Neural crest cell (in vitro differentiated cells): ENCODE data around the gene APP. TPM values are rescaled to one million over a fixed set of nuclear protein-coding genes. Genes with fewer than 3 reads are reported as not detected.
A peak's percentile ranks its signal among the peaks of the same experiment; 100 is the strongest.
"Not testable (repeated sequence)": the region's sequence is repeated elsewhere in the genome, so short reads cannot be mapped to it uniquely, and the experiment has no call there.

Source experiments
- DNase-seq: peaks from one replicate; pipeline ENCODE4 v3.0.0; 2021; ENCODE audit warnings: low read depth, mixed read lengths, low spot score
- H3K27ac Mint-ChIP-seq: one replicate; pipeline ENCODE4 v1.8.0; 2021; ENCODE audit warnings: mild to moderate bottlenecking, mixed read lengths; ENCODE audit not compliant: unreplicated experiment
- H3K27me3 Mint-ChIP-seq: 2 replicates; pipeline ENCODE4 v1.8.0; 2021; ENCODE audit warnings: low read depth, mild to moderate bottlenecking, mixed read lengths
- H3K36me3 Mint-ChIP-seq: 2 replicates; pipeline ENCODE4 v1.8.0; 2021; ENCODE audit warnings: low read depth, mild to moderate bottlenecking, mixed read lengths
- H3K4me1 Mint-ChIP-seq: 2 replicates; pipeline ENCODE4 v1.8.0; 2021; ENCODE audit warnings: mixed read lengths
- H3K4me3 Mint-ChIP-seq: one replicate; pipeline ENCODE4 v1.8.0; 2021; ENCODE audit warnings: mild to moderate bottlenecking, mixed read lengths
- H3K9me3 Mint-ChIP-seq: 2 replicates; pipeline ENCODE4 v1.8.0; 2021; ENCODE audit warnings: mixed read lengths
- CTCF ChIP-seq: fragments of 200-600 bp; sonication (generic); conservative IDR thresholded peaks from 2 replicates; pipeline ENCODE4 v1.5.0; 2021; ENCODE audit warnings: antibody characterized with exemption, mild to moderate bottlenecking
- total RNA-seq: library from RNA; stranded (reverse); gene quantifications from 2 replicates; pipeline ENCODE4 v1.2.1, GENCODE V29; 2021

Gene APP
- total RNA-seq, 1 donor from 2014 or later, result 254 TPM

- Mint-ChIP-seq H3K9me3 (no peaks in the 10 kb centered on the region), H3K27ac (no peak overlapping the region), H3K4me1 (peaks cover 6% of the 10 kb centered on the region), H3K36me3 (peaks cover 16% of the 10 kb centered on the region), H3K4me3 (no peak overlapping the region), H3K27me3 (no peaks in the 10 kb centered on the region)
- TF ChIP-seq CTCF, result no peak
- DNase-seq, result no peak
Observed at GRCh38 chr21:25925064-25925800, 245.3 kb downstream of the APP start.

DNA sequence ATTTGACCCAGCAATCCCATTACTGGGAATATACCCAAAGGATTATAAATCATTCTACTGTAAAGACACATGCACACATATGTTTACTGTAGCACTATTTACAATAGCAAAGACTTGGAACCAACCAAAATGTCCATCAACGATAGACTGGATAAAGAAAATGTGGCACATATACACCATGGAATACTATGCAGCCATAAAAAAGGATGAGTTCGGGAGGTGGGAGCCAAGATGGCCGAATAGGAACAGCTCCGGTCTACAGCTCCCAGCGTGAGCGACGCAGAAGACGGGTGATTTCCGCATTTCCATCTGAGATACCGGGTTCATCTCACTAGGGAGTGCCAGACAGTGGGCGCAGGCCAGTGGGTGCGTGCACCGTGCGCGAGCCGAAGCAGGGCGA is 252.4 kb downstream of the APP start:
- H3K36me3 Mint-ChIP-seq, result peaks cover 23% of the 10 kb centered on the region
- DNase-seq, H3K27me3 Mint-ChIP-seq, H3K9me3 Mint-ChIP-seq, H3K4me3 Mint-ChIP-seq: not testable (repeated sequence)
- H3K4me1 Mint-ChIP-seq, result peaks cover 28% of the 10 kb centered on the region
- peak overlapping the region; percentile 51 for H3K27ac Mint-ChIP-seq

- Mint-ChIP-seq H3K9me3 (peaks cover 9% of the 10 kb centered on the region), H3K27ac (peak overlapping the region; percentile 88), H3K36me3 (peaks cover 29% of the 10 kb centered on the region), H3K27me3 (no peaks in the 10 kb centered on the region), H3K4me3 (no peak overlapping the region), H3K4me1 (peaks cover 45% of the 10 kb centered on the region)
- TF ChIP-seq CTCF, result no peak
- DNase-seq, result no peak
Observed at GRCh38 chr21:25916226-25916625, 254.3 kb downstream of the APP start.

GRCh38 chr21:25913479-25913878 is 257.1 kb downstream of the APP start:
- no peak for DNase-seq
- Mint-ChIP-seq H3K27ac (peak overlapping the region; percentile 4), H3K4me3 (no peak overlapping the region), H3K4me1 (peaks cover 48% of the 10 kb centered on the region), H3K36me3 (peaks cover 29% of the 10 kb centered on the region), H3K9me3 (peaks cover 9% of the 10 kb centered on the region), H3K27me3 (no peaks in the 10 kb centered on the region)
- no peak for TF ChIP-seq CTCF

DNA sequence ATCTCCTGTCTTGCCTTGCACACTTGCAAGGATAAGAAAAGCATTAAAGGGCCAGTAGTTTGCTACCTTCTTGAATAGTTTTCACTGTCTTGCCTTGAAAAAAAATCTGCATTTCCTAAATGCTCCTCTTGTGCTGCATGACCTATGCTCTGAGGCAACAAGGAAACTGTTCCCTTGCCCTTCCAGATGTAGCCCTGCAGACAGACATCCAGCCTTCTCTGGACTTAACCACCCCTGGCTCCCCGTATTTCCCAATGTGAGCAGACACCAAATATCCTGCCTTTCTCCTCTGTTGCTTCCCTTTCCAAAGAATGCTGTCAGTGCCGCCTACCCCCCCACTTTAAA is 258.2 kb downstream of the APP start:
- Mint-ChIP-seq H3K9me3 (peaks cover 5% of the 10 kb centered on the region), H3K4me3 (peak overlapping the region; percentile 58)

More for the DNA sequence above, 258.2 kb downstream of the APP start:
- Mint-ChIP-seq H3K27me3 (no peaks in the 10 kb centered on the region), H3K36me3 (peaks cover 22% of the 10 kb centered on the region), H3K27ac (peak overlapping the region; percentile 64), H3K4me1 (peaks cover 48% of the 10 kb centered on the region)
- TF ChIP-seq CTCF, result no peak
- DNase-seq, result no peak
